ENCODE measurements around the gene IPO8. TPM values are rescaled to one million over a fixed set of nuclear protein-coding genes. Genes with fewer than 3 reads are reported as not detected.
"Not testable (repeated sequence)": the region's sequence is repeated elsewhere in the genome, so short reads cannot be mapped to it uniquely, and the experiment has no call there.

Gene IPO8
- total and polyA plus RNA-seq, 4 donors, result 6.7 to 52.7 (median 33.0) TPM

DNA sequence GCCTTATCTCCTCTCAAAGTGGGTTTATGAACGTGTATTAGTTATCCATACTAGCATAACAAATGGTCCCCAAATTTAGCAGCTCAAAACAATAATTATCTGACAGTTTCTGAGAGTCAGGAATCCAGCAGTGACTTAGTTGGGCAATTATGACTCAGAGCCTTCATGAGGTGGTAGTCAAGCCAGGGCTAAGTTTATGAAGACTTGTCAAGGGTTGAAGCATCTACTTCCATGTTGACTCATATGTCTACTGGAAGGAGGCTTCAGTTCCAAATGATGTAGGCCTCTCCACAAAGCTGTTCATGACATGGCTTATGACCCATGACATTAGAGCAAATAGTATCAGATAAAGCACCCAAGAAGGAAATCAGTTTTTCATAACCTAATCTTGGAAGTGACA is 73.2 kb downstream of the IPO8 start:
- WGBS, 2 donors, result 93% methylated on average over 1 of the region's 1 CpG
- Histone ChIP-seq H3K9ac (ENCODE audit: insufficient read depth in 1 of 2, low read length in 2 of 2) (no peak overlapping the region), H3K27me3 (ENCODE audit: control insufficient read depth in 3 of 3, insufficient read depth in 3 of 3, low read length in 2 of 3) (no peaks in the 10 kb centered on the region), H3K27ac (ENCODE audit: low read depth in 1 of 2, low read length in 1 of 2) (no peak overlapping the region), H3K4me1 (ENCODE audit: control insufficient read depth in 5 of 5, insufficient read depth in 5 of 5, low read length in 5 of 5) (no peaks in the 10 kb centered on the region), H3K36me3 (ENCODE audit: control insufficient read depth in 4 of 4, insufficient read depth in 4 of 4, low read length in 4 of 4) (peaks cover 0 to 1% (median 0%) of the 10 kb centered on the region in 4 donors), H3K4me3 (no peak overlapping the region), H3K9me3 (ENCODE audit: control insufficient read depth in 4 of 4, insufficient read depth in 3 of 4, low read length in 3 of 4) (no peaks in the 10 kb centered on the region)
- DNase-seq (no peak), ATAC-seq (ENCODE audit: insufficient read depth, low FRiP score) (no peak)
- TF ChIP-seq CTCF (IDR thresholded peaks at IDR 0.05; ENCODE audit: control extremely low read depth, extremely low read depth), result no peak

DNA sequence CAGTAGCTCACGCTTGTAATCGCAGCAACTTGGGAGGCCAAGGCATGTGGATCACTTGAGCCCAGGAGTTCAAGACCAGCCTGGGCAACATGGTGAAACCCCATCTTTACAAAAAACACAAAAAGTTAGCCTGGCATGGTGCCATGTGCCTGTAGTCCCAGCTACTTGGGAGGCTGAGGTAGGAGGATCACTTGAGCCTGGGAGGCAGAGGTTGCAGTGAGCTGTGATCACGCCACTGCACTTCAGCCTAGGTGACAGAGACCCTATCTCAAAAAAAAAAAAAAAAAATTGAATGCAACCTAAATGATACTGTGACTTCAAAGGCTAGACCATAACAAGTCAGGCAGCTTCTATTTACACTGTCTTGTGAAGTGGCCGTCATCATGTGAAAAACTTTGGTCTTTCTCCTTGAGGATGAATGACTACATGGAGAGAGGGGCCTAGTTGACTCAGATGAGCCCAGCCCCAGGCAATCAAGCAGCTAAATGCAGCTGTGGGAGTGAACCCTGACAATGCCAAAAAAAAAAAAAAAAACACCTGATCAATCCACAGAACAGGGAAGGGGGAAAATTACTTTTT is 73.9 kb downstream of the IPO8 start:
- H3K4me1 ChIP-seq (ENCODE audit: control insufficient read depth in 5 of 5, insufficient read depth in 5 of 5, low read length in 5 of 5); ATAC-seq (ENCODE audit: insufficient read depth, low FRiP score); H3K36me3 ChIP-seq (ENCODE audit: control insufficient read depth in 4 of 4, insufficient read depth in 4 of 4, low read length in 4 of 4); H3K9me3 ChIP-seq (ENCODE audit: control insufficient read depth in 4 of 4, insufficient read depth in 3 of 4, low read length in 3 of 4); H3K27me3 ChIP-seq (ENCODE audit: control insufficient read depth in 3 of 3, insufficient read depth in 3 of 3, low read length in 2 of 3); H3K27ac ChIP-seq (ENCODE audit: low read depth in 1 of 2, low read length in 1 of 2); H3K4me3 ChIP-seq; DNase-seq; H3K9ac ChIP-seq (ENCODE audit: insufficient read depth in 1 of 2, low read length in 2 of 2): not testable (repeated sequence)
- 98 to 99% methylated on average over 4 of the region's 4 CpGs for WGBS, 2 donors

- Histone ChIP-seq H3K4me3 (no peak overlapping the region), H3K9ac (ENCODE audit: insufficient read depth in 1 of 2, low read length in 2 of 2) (no peak overlapping the region), H3K36me3 (ENCODE audit: control insufficient read depth in 4 of 4, insufficient read depth in 4 of 4, low read length in 4 of 4) (no peaks in the 10 kb centered on the region), H3K9me3 (ENCODE audit: control insufficient read depth in 4 of 4, insufficient read depth in 3 of 4, low read length in 3 of 4) (no peaks in the 10 kb centered on the region), H3K4me1 (ENCODE audit: control insufficient read depth in 5 of 5, insufficient read depth in 5 of 5, low read length in 5 of 5) (peaks cover 0 to 3% (median 0%) of the 10 kb centered on the region in 5 donors), H3K27me3 (ENCODE audit: control insufficient read depth in 3 of 3, insufficient read depth in 3 of 3, low read length in 2 of 3) (no peaks in the 10 kb centered on the region), H3K27ac (ENCODE audit: low read depth in 1 of 2, low read length in 1 of 2) (no peak overlapping the region)
- DNase-seq, result no peak
- ATAC-seq (ENCODE audit: insufficient read depth, low FRiP score), result no peak
- no peak for TF ChIP-seq CTCF (IDR thresholded peaks at IDR 0.05; ENCODE audit: control extremely low read depth, extremely low read depth)
- 89 to 92% methylated on average over 5 of the region's 5 CpGs for WGBS, 2 donors
Observed at GRCh38 chr12:30617346-30618016, 78.2 kb downstream of the IPO8 start.

DNA sequence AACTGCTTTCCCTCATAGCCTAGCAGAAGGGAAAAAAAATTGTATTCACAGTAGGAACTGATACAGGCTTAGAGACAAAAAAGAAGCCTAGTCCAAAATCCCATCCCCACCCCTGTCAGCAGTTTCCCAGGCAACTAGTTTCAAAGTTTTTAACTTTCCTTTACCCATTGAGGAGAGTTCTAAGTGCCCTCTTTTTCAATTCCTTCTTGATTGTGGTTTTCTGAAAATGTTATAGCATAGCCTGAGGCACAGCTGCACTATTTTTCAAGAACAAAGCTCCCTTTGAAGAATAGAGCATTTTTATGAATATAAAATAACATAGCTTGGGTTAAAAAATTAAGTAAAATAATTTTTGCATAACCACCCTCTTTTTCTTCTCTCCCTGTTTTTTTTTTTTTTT is 81.6 kb downstream of the IPO8 start:
- Histone ChIP-seq H3K9ac (ENCODE audit: insufficient read depth in 1 of 2, low read length in 2 of 2) (no peak overlapping the region), H3K4me1 (ENCODE audit: control insufficient read depth in 5 of 5, insufficient read depth in 5 of 5, low read length in 5 of 5) (peaks cover 0 to 6% (median 0%) of the 10 kb centered on the region in 5 donors), H3K27me3 (ENCODE audit: control insufficient read depth in 3 of 3, insufficient read depth in 3 of 3, low read length in 2 of 3) (no peaks in the 10 kb centered on the region), H3K36me3 (ENCODE audit: control insufficient read depth in 4 of 4, insufficient read depth in 4 of 4, low read length in 4 of 4) (no peaks in the 10 kb centered on the region), H3K27ac (ENCODE audit: low read depth in 1 of 2, low read length in 1 of 2) (no peak overlapping the region), H3K9me3 (ENCODE audit: control insufficient read depth in 4 of 4, insufficient read depth in 3 of 4, low read length in 3 of 4) (no peaks in the 10 kb centered on the region), H3K4me3 (no peak overlapping the region)
- no peak for TF ChIP-seq CTCF (IDR thresholded peaks at IDR 0.05; ENCODE audit: control extremely low read depth, extremely low read depth)
- DNase-seq (no peak), ATAC-seq (ENCODE audit: insufficient read depth, low FRiP score) (no peak)

Measured in lung (tissue), 12 donors.